ENCODE measurements around the gene ASB8. TPM values are rescaled to one million over a fixed set of nuclear protein-coding genes. Genes with fewer than 3 reads are reported as not detected.

The ASB8 gene
- total RNA-seq, 2 donors from 2014 or later: 20.7 to 45.3 TPM

- Histone ChIP-seq H3K27ac (no peak overlapping the region), H3K9me3 (no peaks in the 10 kb centered on the region), H3K27me3 (replicated peaks; ENCODE audit: insufficient read depth) (no peaks in the 10 kb centered on the region), H3K36me3 (no peaks in the 10 kb centered on the region), H3K4me3 (no peak overlapping the region), H3K4me1 (ENCODE audit: control insufficient read depth in 1 of 2, low read depth in 2 of 2) (peaks cover 0 to 13% of the 10 kb centered on the region in 2 donors)
- TF ChIP-seq CTCF (IDR thresholded peaks at IDR 0.05): no peak
- DNase-seq (ENCODE audit: low spot score) (no peak), ATAC-seq (ENCODE audit: insufficient number of reproducible peaks, low FRiP score, low read depth) (no peak)
Measured at GRCh38 chr12:48194799-48195201, 37.5 kb upstream of the ASB8 start.

DNA sequence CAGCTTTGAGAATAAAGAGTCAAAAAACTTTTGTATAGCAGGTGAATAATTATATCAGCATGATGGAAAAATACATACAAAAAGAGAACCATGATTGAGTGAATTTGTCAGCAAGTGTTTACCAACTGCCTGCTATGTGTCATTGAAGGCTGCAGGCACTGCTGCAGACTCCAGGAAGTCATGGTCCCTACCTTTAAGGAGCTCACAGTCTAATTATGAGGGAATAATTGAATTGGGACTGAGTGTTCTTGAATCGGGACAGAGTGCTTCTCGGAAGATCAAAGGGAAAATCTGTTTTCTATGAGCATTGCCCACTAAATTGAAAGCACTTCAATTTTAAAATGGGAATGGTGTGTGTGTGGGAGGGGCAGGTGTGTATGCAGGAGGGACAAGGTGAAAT, 36.3 kb upstream of the ASB8 start:
- ATAC-seq (ENCODE audit: insufficient number of reproducible peaks, low FRiP score, low read depth) (no peak), DNase-seq (ENCODE audit: low spot score) (no peak)
- H3K27ac ChIP-seq: no peak overlapping the region
- no peak for TF ChIP-seq CTCF (IDR thresholded peaks at IDR 0.05)
- H3K36me3 ChIP-seq: no peaks in the 10 kb centered on the region
- H3K27me3 ChIP-seq (replicated peaks; ENCODE audit: insufficient read depth): no peaks in the 10 kb centered on the region
- H3K4me3 ChIP-seq: no peak overlapping the region
- H3K9me3 ChIP-seq: no peaks in the 10 kb centered on the region
- peaks cover 0 to 5% of the 10 kb centered on the region in 2 donors for H3K4me1 ChIP-seq (ENCODE audit: control insufficient read depth in 1 of 2, low read depth in 2 of 2)

DNA sequence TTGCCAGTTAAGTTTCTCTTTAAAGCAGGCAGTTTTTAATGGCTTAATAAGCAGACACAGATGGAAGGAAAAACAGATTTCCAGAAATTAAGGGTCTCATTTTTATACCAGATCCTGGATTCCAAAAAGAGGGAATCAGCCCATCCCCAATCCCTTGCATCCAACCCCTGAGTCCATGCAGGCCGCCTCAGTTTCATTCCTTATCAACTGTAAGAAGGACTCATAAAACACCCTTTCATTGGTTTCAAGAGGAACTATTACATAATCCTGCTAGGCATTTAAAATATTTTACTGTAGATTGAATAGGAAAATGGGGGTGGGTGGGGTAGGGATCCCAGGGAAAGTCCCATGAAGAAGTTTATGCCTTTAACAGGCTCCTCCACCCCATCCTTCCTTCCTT, 35.5 kb upstream of the ASB8 start:
- DNase-seq (ENCODE audit: low spot score) (no peak), ATAC-seq (ENCODE audit: insufficient number of reproducible peaks, low FRiP score, low read depth) (no peak)
- Histone ChIP-seq H3K27me3 (replicated peaks; ENCODE audit: insufficient read depth) (no peaks in the 10 kb centered on the region), H3K9me3 (no peaks in the 10 kb centered on the region), H3K36me3 (no peaks in the 10 kb centered on the region), H3K27ac (no peak overlapping the region), H3K4me1 (ENCODE audit: control insufficient read depth in 1 of 2, low read depth in 2 of 2) (peaks cover 0 to 5% of the 10 kb centered on the region in 2 donors), H3K4me3 (no peak overlapping the region)
- TF ChIP-seq CTCF (IDR thresholded peaks at IDR 0.05): no peak

GRCh38 chr12:48191096-48191495, 33.8 kb upstream of the ASB8 start:
- no peak overlapping the region for H3K27ac ChIP-seq
- no peaks in the 10 kb centered on the region for H3K4me1 ChIP-seq (ENCODE audit: control insufficient read depth in 1 of 2, low read depth in 2 of 2)
- H3K27me3 ChIP-seq (replicated peaks; ENCODE audit: insufficient read depth): no peaks in the 10 kb centered on the region
- no peak for TF ChIP-seq CTCF (IDR thresholded peaks at IDR 0.05)
- no peaks in the 10 kb centered on the region for H3K9me3 ChIP-seq
- H3K4me3 ChIP-seq: no peak overlapping the region
- ATAC-seq (ENCODE audit: insufficient number of reproducible peaks, low FRiP score, low read depth): no peak
- no peaks in the 10 kb centered on the region for H3K36me3 ChIP-seq
- no peak for DNase-seq (ENCODE audit: low spot score)

DNA sequence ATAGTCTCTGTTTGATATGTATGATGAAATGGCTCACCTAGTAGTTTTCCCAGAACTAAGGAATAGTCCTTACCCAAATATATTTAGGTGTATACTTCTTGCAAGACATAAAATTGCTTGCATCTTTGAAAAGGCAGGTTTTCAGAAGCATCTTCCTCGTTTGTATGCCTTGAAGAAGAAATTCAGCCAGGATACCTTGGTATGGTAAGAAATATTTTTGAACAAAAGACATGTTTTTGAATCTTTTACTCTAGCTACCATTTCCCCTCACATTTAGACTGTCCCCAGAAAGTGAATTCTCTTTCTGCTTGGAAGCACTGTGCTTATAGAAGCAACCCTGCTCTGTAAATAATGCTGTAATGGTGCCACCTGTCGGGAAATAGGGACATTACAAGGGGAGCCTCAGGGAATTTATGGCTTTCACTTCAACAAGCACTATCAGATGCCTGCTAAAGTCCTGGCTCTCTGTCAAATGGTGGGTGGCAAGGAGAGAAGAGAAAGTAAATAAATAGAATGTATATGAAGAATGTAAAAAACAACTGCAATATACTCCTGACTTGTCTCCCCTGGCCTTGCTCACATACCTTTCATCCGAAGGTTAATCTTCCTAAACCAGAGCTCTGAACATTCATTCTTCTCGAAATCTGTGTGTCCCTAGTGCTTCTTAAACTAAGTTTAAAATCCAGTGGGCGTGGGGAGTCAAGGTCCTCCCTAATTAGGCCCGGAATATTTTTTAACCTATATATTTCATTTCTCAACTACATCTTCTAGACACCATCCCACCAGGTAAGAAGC, 32.2 kb upstream of the ASB8 start:
- Histone ChIP-seq H3K4me1 (ENCODE audit: control insufficient read depth in 1 of 2, low read depth in 2 of 2) (peaks cover 0 to under 1% of the 10 kb centered on the region in 2 donors), H3K36me3 (no peaks in the 10 kb centered on the region), H3K9me3 (no peaks in the 10 kb centered on the region), H3K27ac (no peak overlapping the region), H3K4me3 (no peak overlapping the region), H3K27me3 (replicated peaks; ENCODE audit: insufficient read depth) (no peaks in the 10 kb centered on the region)
- DNase-seq (ENCODE audit: low spot score) (peak; percentile 15), ATAC-seq (ENCODE audit: insufficient number of reproducible peaks, low FRiP score, low read depth) (no peak)
- TF ChIP-seq CTCF (IDR thresholded peaks at IDR 0.05): peak; percentile 86
